Measurements from ENCODE around the gene PEBP1.
"Not testable (repeated sequence)": the region's sequence is repeated elsewhere in the genome, so short reads cannot be mapped to it uniquely, and the experiment has no call there.

The PEBP1 gene

GRCh38 chr12:118129436-118129835 is 6.5 kb upstream of the PEBP1 start:
- H3K79me1 ChIP-seq (replicated peaks; ENCODE audit: low read length, poor library complexity, severe bottlenecking); H3K4me3 ChIP-seq (ENCODE audit: insufficient read depth in 1 of 2, low read depth in 1 of 2, low read length in 2 of 2); DNase-seq; H2BK12ac ChIP-seq (ENCODE audit: low read length in 2 of 2); H3K4me1 ChIP-seq (ENCODE audit: control insufficient read depth, insufficient read depth, low read depth, low read length); H2BK15ac ChIP-seq (ENCODE audit: low read depth, poor library complexity, severe bottlenecking); H3K23ac ChIP-seq (ENCODE audit: low read length in 2 of 2); H4K91ac ChIP-seq (ENCODE audit: low read length); H4K8ac ChIP-seq (ENCODE audit: low read length); H2AK5ac ChIP-seq (ENCODE audit: low read length, severe bottlenecking); H2BK5ac ChIP-seq (ENCODE audit: low read depth, low read length, poor library complexity, severe bottlenecking); H3K9me3 ChIP-seq (ENCODE audit: control insufficient read depth, low read length); H3K27me3 ChIP-seq (ENCODE audit: control insufficient read depth in 1 of 2, insufficient read depth in 1 of 2, low read length in 2 of 2); H3K27ac ChIP-seq (ENCODE audit: low read length, poor library complexity, severe bottlenecking); H3K18ac ChIP-seq (ENCODE audit: low read depth in 1 of 2, low read length in 2 of 2); H2AFZ ChIP-seq (ENCODE audit: low read depth, low read length); H3K36me3 ChIP-seq (ENCODE audit: control insufficient read depth in 1 of 2, insufficient read depth in 2 of 2, low read depth in 1 of 2, low read length in 2 of 2); H3K4ac ChIP-seq (ENCODE audit: low read depth in 1 of 2, low read length in 2 of 2); H2BK120ac ChIP-seq (ENCODE audit: low read depth, low read length); H3K14ac ChIP-seq (ENCODE audit: low read length in 2 of 2); H3K9ac ChIP-seq (ENCODE audit: low read length); H3K4me2 ChIP-seq (ENCODE audit: low read length, poor library complexity, severe bottlenecking): not testable (repeated sequence)
- WGBS, result 95% methylated on average over 4 of the region's 5 CpGs

DNA sequence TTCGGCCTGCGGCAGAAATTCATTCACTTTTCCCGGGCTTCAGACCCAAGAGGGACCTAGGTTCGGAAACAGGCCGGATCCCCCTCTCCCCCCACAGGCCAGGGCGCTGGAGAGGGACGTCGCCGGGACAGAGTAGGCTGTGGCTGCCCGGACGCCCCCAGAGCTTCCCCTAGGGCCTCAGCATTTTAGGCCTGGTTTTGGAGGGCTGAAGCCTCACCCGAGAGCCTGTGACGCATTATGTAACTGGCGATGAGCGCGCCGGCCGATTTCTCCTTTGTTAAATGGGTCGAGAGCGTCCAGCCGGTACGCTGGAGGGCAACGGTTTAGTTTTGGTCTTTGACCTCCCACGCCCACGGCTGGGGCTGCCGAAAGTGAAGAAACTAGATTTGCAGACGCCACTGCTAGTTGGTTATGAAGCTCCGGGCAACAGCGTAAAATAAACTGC is 657 bp downstream of the PEBP1 start:
- Histone ChIP-seq H2AK5ac (ENCODE audit: low read length, severe bottlenecking) (no peak overlapping the region), H2BK5ac (ENCODE audit: low read depth, low read length, poor library complexity, severe bottlenecking) (peak overlapping the region; percentile 61), H3K9ac (ENCODE audit: low read length) (peak overlapping the region; percentile 99), H3K23ac (ENCODE audit: low read length in 2 of 2) (peak overlapping the region; percentile 83 to 96), H3K9me3 (ENCODE audit: control insufficient read depth, low read length) (no peaks in the 10 kb centered on the region), H2BK120ac (ENCODE audit: low read depth, low read length) (no peak overlapping the region), H3K14ac (ENCODE audit: low read length in 2 of 2) (peak overlapping the region in 1 of 2 experiments; percentile 93), H4K8ac (ENCODE audit: low read length) (no peak overlapping the region), H3K18ac (ENCODE audit: low read depth in 1 of 2, low read length in 2 of 2) (peak overlapping the region; percentile 23 to 91), H3K4me3 (ENCODE audit: insufficient read depth in 1 of 2, low read depth in 1 of 2, low read length in 2 of 2) (peak overlapping the region; percentile 89 to 97), H3K79me1 (replicated peaks; ENCODE audit: low read length, poor library complexity, severe bottlenecking) (peaks cover 12% of the 10 kb centered on the region), H3K4ac (ENCODE audit: low read depth in 1 of 2, low read length in 2 of 2) (peak overlapping the region; percentile 77 to 94), H2AFZ (ENCODE audit: low read depth, low read length) (peak overlapping the region; percentile 99), H2BK12ac (ENCODE audit: low read length in 2 of 2) (no peak overlapping the region), H3K4me1 (ENCODE audit: control insufficient read depth, insufficient read depth, low read depth, low read length) (peaks cover 24% of the 10 kb centered on the region), H3K36me3 (ENCODE audit: control insufficient read depth in 1 of 2, insufficient read depth in 2 of 2, low read depth in 1 of 2, low read length in 2 of 2) (peaks cover 27 to 35% of the 10 kb centered on the region in 2 experiments), H3K4me2 (ENCODE audit: low read length, poor library complexity, severe bottlenecking) (peak overlapping the region; percentile 64), H3K27me3 (ENCODE audit: control insufficient read depth in 1 of 2, insufficient read depth in 1 of 2, low read length in 2 of 2) (no peaks in the 10 kb centered on the region), H4K91ac (ENCODE audit: low read length) (no peak overlapping the region), H3K27ac (ENCODE audit: low read length, poor library complexity, severe bottlenecking) (peak overlapping the region; percentile 13), H2BK15ac (ENCODE audit: low read depth, poor library complexity, severe bottlenecking) (peak overlapping the region; percentile 65)
- DNase-seq, result peak; percentile 50
- WGBS, result under 1% methylated on average over 26 of the region's 29 CpGs

GRCh38 chr12:118137148-118137678 is 1.3 kb downstream of the PEBP1 start:
- Histone ChIP-seq H4K91ac (ENCODE audit: low read length) (no peak overlapping the region), H3K14ac (ENCODE audit: low read length in 2 of 2) (no peak overlapping the region), H2BK5ac (ENCODE audit: low read depth, low read length, poor library complexity, severe bottlenecking) (no peak overlapping the region), H3K79me1 (replicated peaks; ENCODE audit: low read length, poor library complexity, severe bottlenecking) (peaks cover 12% of the 10 kb centered on the region), H3K4ac (ENCODE audit: low read depth in 1 of 2, low read length in 2 of 2) (no peak overlapping the region), H3K4me3 (ENCODE audit: insufficient read depth in 1 of 2, low read depth in 1 of 2, low read length in 2 of 2) (peak overlapping the region; percentile 2 to 89), H3K18ac (ENCODE audit: low read depth in 1 of 2, low read length in 2 of 2) (no peak overlapping the region), H2BK15ac (ENCODE audit: low read depth, poor library complexity, severe bottlenecking) (no peak overlapping the region), H3K4me1 (ENCODE audit: control insufficient read depth, insufficient read depth, low read depth, low read length) (peaks cover 20% of the 10 kb centered on the region), H2AK5ac (ENCODE audit: low read length, severe bottlenecking) (peak overlapping the region; percentile 16), H3K36me3 (ENCODE audit: control insufficient read depth in 1 of 2, insufficient read depth in 2 of 2, low read depth in 1 of 2, low read length in 2 of 2) (peaks cover 27 to 40% of the 10 kb centered on the region in 2 experiments), H3K23ac (ENCODE audit: low read length in 2 of 2) (no peak overlapping the region), H3K9me3 (ENCODE audit: control insufficient read depth, low read length) (no peaks in the 10 kb centered on the region), H3K27me3 (ENCODE audit: control insufficient read depth in 1 of 2, insufficient read depth in 1 of 2, low read length in 2 of 2) (no peaks in the 10 kb centered on the region), H3K9ac (ENCODE audit: low read length) (peak overlapping the region; percentile 99), H4K8ac (ENCODE audit: low read length) (no peak overlapping the region), H3K27ac (ENCODE audit: low read length, poor library complexity, severe bottlenecking) (no peak overlapping the region), H2AFZ (ENCODE audit: low read depth, low read length) (no peak overlapping the region), H2BK120ac (ENCODE audit: low read depth, low read length) (no peak overlapping the region), H3K4me2 (ENCODE audit: low read length, poor library complexity, severe bottlenecking) (peak overlapping the region; percentile 64), H2BK12ac (ENCODE audit: low read length in 2 of 2) (no peak overlapping the region)
- DNase-seq, result no peak
- 80% methylated on average over 9 of the region's 10 CpGs for WGBS

DNA sequence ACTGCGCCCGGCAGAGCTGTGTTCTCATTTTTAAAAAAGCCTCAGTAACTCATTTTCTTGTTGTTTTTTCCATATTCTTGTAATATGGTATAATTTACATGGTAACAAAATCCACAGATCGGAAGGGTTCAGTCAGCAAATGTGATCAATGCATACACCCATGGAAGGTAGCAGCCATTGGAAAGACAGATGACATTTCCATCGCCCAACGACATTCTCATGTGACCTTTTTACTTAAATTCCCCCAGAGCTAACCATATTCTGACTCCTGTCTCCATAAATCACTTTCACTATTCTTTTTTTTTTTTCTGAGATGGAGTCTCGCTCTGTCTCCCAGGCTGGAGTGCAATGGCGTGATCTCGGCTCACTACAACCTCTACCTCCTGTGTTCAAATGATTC is 4.9 kb downstream of the PEBP1 start:
- peaks cover 49 to 75% of the 10 kb centered on the region in 2 experiments for H3K36me3 ChIP-seq (ENCODE audit: control insufficient read depth in 1 of 2, insufficient read depth in 2 of 2, low read depth in 1 of 2, low read length in 2 of 2)
- H2BK12ac ChIP-seq (ENCODE audit: low read length in 2 of 2), result no peak overlapping the region
- H3K4me1 ChIP-seq (ENCODE audit: control insufficient read depth, insufficient read depth, low read depth, low read length), result peaks cover 18% of the 10 kb centered on the region
- no peaks in the 10 kb centered on the region for H3K27me3 ChIP-seq (ENCODE audit: control insufficient read depth in 1 of 2, insufficient read depth in 1 of 2, low read length in 2 of 2)
- peaks cover 18% of the 10 kb centered on the region for H3K79me1 ChIP-seq (replicated peaks; ENCODE audit: low read length, poor library complexity, severe bottlenecking)
- no peak overlapping the region for H3K4me2 ChIP-seq (ENCODE audit: low read length, poor library complexity, severe bottlenecking)
- H2AFZ ChIP-seq (ENCODE audit: low read depth, low read length), result no peak overlapping the region
- 99% methylated on average over 6 of the region's 8 CpGs for WGBS
- H3K4me3 ChIP-seq (ENCODE audit: insufficient read depth in 1 of 2, low read depth in 1 of 2, low read length in 2 of 2), result no peak overlapping the region
- no peak overlapping the region for H2BK120ac ChIP-seq (ENCODE audit: low read depth, low read length)
- no peaks in the 10 kb centered on the region for H3K9me3 ChIP-seq (ENCODE audit: control insufficient read depth, low read length)
- no peak overlapping the region for H4K91ac ChIP-seq (ENCODE audit: low read length)
- H4K8ac ChIP-seq (ENCODE audit: low read length), result no peak overlapping the region
- DNase-seq, result no peak
- no peak overlapping the region for H3K23ac ChIP-seq (ENCODE audit: low read length in 2 of 2)
- no peak overlapping the region for H3K14ac ChIP-seq (ENCODE audit: low read length in 2 of 2)
- no peak overlapping the region for H3K9ac ChIP-seq (ENCODE audit: low read length)
- no peak overlapping the region for H3K4ac ChIP-seq (ENCODE audit: low read depth in 1 of 2, low read length in 2 of 2)
- no peak overlapping the region for H2BK5ac ChIP-seq (ENCODE audit: low read depth, low read length, poor library complexity, severe bottlenecking)
- H2AK5ac ChIP-seq (ENCODE audit: low read length, severe bottlenecking), result no peak overlapping the region
- H3K27ac ChIP-seq (ENCODE audit: low read length, poor library complexity, severe bottlenecking), result no peak overlapping the region
- no peak overlapping the region for H3K18ac ChIP-seq (ENCODE audit: low read depth in 1 of 2, low read length in 2 of 2)
- no peak overlapping the region for H2BK15ac ChIP-seq (ENCODE audit: low read depth, poor library complexity, severe bottlenecking)

Data from mesenchymal stem cell (in vitro differentiated cells and primary cell).